Uterus (tissue), 4 donors: ENCODE measurements around the gene TMCO1. TPM values are rescaled to one million over a fixed set of nuclear protein-coding genes. Genes with fewer than 3 reads are reported as not detected.
"Not testable (repeated sequence)": the region's sequence is repeated elsewhere in the genome, so short reads cannot be mapped to it uniquely, and the experiment has no call there.

Experiments used
- DNase-seq, 2 donors: peaks; one replicate each; pipeline ENCODE4 v3.0.0-alpha.2; 2019 to 2020
- H3K27ac ChIP-seq, 2 donors: fragments of 200-600 bp; sonication (generic); 1 replicate in 1 of 2; 2 replicates in 1 of 2; pipeline ENCODE4 v1.5.1; 2016 to 2018
- H3K27me3 ChIP-seq, 2 donors: fragments of 200-600 bp; sonication (generic); one replicate each; pipeline ENCODE4 v1.5.1; 2018 to 2019; ENCODE audit warnings: control low read depth in 1 of 2
- H3K36me3 ChIP-seq, 2 donors: fragments of 200-600 bp; sonication (generic); one replicate each; pipeline ENCODE4 v1.5.1; 2019; ENCODE audit warnings: control low read depth in 1 of 2
- H3K4me1 ChIP-seq, 2 donors: fragments of 200-600 bp; sonication (generic); one replicate each; pipeline ENCODE4 v1.5.1; 2018 to 2019; ENCODE audit warnings: control low read depth in 1 of 2
- H3K4me3 ChIP-seq, 2 donors: fragments of 200-600 bp; sonication (generic); 1 replicate in 1 of 2; 2 replicates in 1 of 2; pipeline ENCODE4 v1.5.1; 2018 to 2019; ENCODE audit warnings: mild to moderate bottlenecking in 1 of 2
- H3K9me3 ChIP-seq, 2 donors: fragments of 200-600 bp; sonication (generic); one replicate each; pipeline ENCODE4 v1.5.1; 2019; ENCODE audit warnings: control low read depth in 1 of 2
- CTCF ChIP-seq, 4 experiments: fragments of 200-600 bp in 2 of 4; fragments of 450-650 bp in 2 of 4; sonication (generic) in 2 of 4; IDR thresholded peaks; one replicate each; pipeline ENCODE4 v1.5.1; 2016 to 2019; ENCODE audit warnings: antibody characterized with exemption in 4 of 4, mild to moderate bottlenecking in 2 of 4, moderate library complexity in 1 of 4
- POLR2A ChIP-seq, 2 donors: fragments of 450-650 bp; IDR thresholded peaks; one replicate each; pipeline ENCODE4 v1.6.1; 2016; ENCODE audit warnings: antibody characterized with exemption in 2 of 2, mild to moderate bottlenecking in 1 of 2, moderate library complexity in 1 of 2
- intact Hi-C: fragments of 100-400 bp; cut with DNase I; formaldehyde crosslinking; loops from one replicate; pipeline ENCODE4 v1.15.1; 2023; ENCODE audit warnings: low total_unique reads
- total RNA-seq, 4 donors: library from RNA; depleted of rRNA in 3 of 4; stranded (reverse); fragments of >200 nt in 3 of 4; gene quantifications; one replicate each; pipeline versions ENCODE4 v1.1.0 to v1.2.4, GENCODE V29; 2014 to 2023
- donor health status: DM: yes; HTN: yes; CAD: no.

The TMCO1 gene
- total RNA-seq, 4 donors from 2014 or later = 36.2 to 87.1 (median 54.8) TPM

- Histone ChIP-seq H3K27ac (no peak overlapping the region), H3K9me3 (no peaks in the 10 kb centered on the region), H3K4me1 (no peaks in the 10 kb centered on the region), H3K36me3 (no peaks in the 10 kb centered on the region), H3K27me3 (no peaks in the 10 kb centered on the region), H3K4me3 (no peak overlapping the region)
- TF ChIP-seq POLR2A (IDR thresholded peaks at IDR 0.05) (no peak), CTCF (IDR thresholded peaks at IDR 0.05) (no peak)
- DNase-seq = no peak
- intact Hi-C loops = no loop called here
Observed at GRCh38 chr1:165703648-165704047, 65.0 kb downstream of the TMCO1 start.

- intact Hi-C loops, H3K27me3 ChIP-seq, H3K27ac ChIP-seq, DNase-seq, H3K4me1 ChIP-seq, H3K4me3 ChIP-seq, H3K36me3 ChIP-seq, H3K9me3 ChIP-seq: not testable (repeated sequence)
Observed at GRCh38 chr1:165701922-165702321, 66.7 kb downstream of the TMCO1 start.

- Histone ChIP-seq H3K27ac (no peak overlapping the region), H3K27me3 (no peaks in the 10 kb centered on the region), H3K9me3 (no peaks in the 10 kb centered on the region), H3K4me1 (peaks cover 13 to 14% of the 10 kb centered on the region in 2 donors), H3K4me3 (no peak overlapping the region), H3K36me3 (no peaks in the 10 kb centered on the region)
- no peak for DNase-seq
- TF ChIP-seq CTCF (IDR thresholded peaks at IDR 0.05) (no peak), POLR2A (IDR thresholded peaks at IDR 0.05) (no peak)
- intact Hi-C loops = no loop called here
Observed at GRCh38 chr1:165699577-165699976, 69.1 kb downstream of the TMCO1 start.

- Histone ChIP-seq H3K9me3 (no peaks in the 10 kb centered on the region), H3K4me3 (peak overlapping the region; percentile 75 to 93), H3K4me1 (peaks cover 13 to 14% of the 10 kb centered on the region in 2 donors), H3K27ac (peak overlapping the region; percentile 91 to 98), H3K36me3 (no peaks in the 10 kb centered on the region), H3K27me3 (no peaks in the 10 kb centered on the region)
- TF ChIP-seq POLR2A (IDR thresholded peaks at IDR 0.05) = no peak
- peak in 1 of 4 experiments; percentile 2 for TF ChIP-seq CTCF (IDR thresholded peaks at IDR 0.05)
- DNase-seq = no peak
- intact Hi-C loops = no loop called here
Observed at GRCh38 chr1:165698761-165699052, 70.0 kb downstream of the TMCO1 start.

GRCh38 chr1:165697881-165698760 is 70.5 kb downstream of the TMCO1 start, which contains the start of gene ALDH9A1:
ALDH9A1 (minus strand) TSS chr1:165698562; CDS start chr1:165698558, 4 bp downstream.
- no peaks in the 10 kb centered on the region for H3K36me3 ChIP-seq
- peak within 1 kb of the TSS; percentile 91 to 98 for H3K27ac ChIP-seq
- H3K4me3 ChIP-seq = peak within 1 kb of the TSS; percentile 75 to 93
- H3K9me3 ChIP-seq = no peaks in the 10 kb centered on the region
- no peaks in the 10 kb centered on the region for H3K27me3 ChIP-seq
- peaks cover 13 to 14% of the 10 kb centered on the region in 2 donors for H3K4me1 ChIP-seq
- TF ChIP-seq CTCF (IDR thresholded peaks at IDR 0.05) (peak; percentile 7 to 34 (median 28)), POLR2A (IDR thresholded peaks at IDR 0.05) (peak; percentile 76 to 87)
- intact Hi-C loops = no loop called here
- peak; percentile 89 to 92 for DNase-seq
